HG02938 (cell line): ENCODE data around the gene NOM1.

Experiments used
- ATAC-seq: cut with Tn5 transposase; IDR thresholded peaks from one replicate; pipeline ENCODE4 v1.9.1; 2021; ENCODE audit warnings: mild to moderate bottlenecking, moderate library complexity; ENCODE audit not compliant: unreplicated experiment

NOM1 gene

DNA sequence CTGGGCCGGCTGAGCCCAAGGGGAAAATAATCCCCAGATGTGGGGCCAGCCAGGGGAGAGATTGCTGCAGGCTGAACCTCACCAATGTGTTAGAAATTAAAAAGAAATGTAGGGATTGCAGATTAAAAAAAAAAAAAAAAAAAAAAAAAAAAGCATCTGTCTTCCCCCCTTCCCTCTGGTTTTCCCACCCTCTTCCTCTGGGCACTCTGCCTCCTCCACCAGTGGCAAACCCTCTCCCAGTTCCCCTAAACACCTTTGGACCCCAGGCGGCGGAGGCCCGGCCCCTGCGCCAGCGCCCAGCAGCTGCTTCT lies 53.9 kb downstream of the NOM1 start:
- ATAC-seq, result no peak

GRCh38 chr7:157003756-157004520 lies 54.4 kb downstream of the NOM1 start:
- no peak for ATAC-seq

- no peak for ATAC-seq
These were observed 55.3 kb downstream of the NOM1 start for GRCh38 chr7:157004521-157005455.

DNA sequence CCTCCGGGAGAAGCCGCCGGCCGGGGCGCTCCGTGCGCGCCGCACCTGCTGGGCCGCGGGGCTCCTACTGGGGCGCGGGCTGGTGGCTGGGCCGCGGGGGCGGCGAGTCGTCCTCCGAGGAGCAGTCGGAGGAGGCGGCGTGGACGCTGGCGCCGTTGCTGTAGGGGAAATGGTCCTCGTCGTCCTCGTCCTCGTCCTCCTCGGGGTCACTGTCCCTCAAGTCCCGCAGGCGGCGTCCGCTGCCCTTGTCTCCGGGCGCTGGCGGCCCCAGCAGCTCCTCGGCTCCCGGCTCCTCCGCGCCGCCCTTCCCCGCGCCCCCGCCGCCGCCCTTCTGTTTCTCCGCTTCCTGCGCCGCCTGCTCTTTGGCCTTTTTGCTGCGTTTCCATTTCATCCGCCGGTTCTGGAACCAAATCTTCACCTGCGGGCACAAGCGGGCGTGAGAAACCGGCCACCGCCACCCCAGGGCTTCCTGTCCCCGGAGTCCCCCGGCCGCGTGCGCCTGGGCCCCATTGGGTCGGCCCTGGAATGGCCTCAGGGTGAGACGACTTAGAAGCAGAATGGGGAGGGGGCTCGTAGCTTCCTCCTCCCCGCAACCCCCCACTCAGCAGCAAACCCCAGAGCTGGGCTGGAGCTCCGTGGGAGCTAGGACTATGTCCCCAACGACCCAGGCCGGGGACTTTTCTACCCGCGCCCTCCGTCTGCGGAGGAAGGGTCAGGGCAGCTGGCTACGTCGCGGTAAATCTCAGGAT lies 56.1 kb downstream of the NOM1 start:
- no peak for ATAC-seq

DNA sequence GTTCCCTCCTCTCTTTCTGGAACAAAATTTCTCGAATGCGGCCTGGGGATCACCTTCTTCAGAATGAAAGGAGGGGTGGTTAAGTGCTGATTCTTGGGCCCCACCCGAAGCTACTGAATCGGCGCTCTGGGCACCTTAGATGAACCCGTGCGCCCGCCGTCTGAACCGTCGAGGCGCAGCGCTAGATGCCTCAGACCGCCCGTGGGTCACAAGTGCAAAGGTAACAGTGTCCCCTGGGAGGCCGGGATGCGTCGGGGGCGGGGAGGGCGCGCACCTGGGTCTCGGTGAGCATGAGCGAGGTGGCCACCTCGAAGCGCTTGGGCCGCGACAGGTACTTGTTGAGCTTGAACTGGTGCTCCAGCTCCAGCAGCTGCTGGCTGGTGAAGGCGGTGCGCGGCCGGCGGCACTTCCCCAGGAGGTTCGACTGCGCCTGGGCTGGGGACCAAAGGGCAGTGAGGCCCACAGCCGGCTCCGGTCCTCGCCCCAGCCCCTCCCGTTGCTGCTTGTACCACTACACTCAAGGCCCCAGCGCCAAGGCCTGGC lies 56.8 kb downstream of the NOM1 start:
- ATAC-seq, result no peak

DNA sequence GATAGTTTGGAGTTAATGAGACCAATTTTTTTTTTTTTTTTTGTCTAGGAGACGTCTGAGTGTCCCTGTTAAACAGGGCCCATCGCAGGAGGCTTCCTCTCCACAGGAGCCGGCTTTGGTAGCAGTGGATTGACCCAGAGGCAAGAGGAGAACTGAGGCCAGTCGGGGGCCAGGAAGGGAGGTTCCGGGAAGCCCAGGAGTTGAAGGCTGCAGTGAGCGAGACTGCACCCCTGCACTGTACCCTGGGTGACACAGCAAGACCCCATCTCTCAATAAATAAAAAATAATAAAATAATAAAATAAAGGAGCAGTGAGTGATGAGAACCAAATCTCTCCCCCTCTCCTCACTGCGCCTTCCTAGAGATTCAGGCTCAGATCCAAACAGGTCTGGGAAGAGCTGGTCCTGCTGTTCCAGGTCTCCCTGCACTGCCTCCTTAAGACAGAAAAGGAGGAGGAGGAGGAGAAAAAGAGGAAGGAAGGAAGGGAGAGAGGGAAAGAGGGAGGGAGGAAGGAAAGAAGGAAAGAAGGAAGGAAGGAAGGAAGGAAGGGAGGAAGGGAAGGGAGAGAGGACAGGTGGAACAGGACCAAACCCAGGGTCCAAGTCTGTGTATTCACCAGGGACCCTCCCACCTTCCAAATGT lies 57.4 kb downstream of the NOM1 start:
- ATAC-seq, result no peak

- no peak for ATAC-seq
These were observed 58.1 kb downstream of the NOM1 start for GRCh38 chr7:157007470-157008066.

DNA sequence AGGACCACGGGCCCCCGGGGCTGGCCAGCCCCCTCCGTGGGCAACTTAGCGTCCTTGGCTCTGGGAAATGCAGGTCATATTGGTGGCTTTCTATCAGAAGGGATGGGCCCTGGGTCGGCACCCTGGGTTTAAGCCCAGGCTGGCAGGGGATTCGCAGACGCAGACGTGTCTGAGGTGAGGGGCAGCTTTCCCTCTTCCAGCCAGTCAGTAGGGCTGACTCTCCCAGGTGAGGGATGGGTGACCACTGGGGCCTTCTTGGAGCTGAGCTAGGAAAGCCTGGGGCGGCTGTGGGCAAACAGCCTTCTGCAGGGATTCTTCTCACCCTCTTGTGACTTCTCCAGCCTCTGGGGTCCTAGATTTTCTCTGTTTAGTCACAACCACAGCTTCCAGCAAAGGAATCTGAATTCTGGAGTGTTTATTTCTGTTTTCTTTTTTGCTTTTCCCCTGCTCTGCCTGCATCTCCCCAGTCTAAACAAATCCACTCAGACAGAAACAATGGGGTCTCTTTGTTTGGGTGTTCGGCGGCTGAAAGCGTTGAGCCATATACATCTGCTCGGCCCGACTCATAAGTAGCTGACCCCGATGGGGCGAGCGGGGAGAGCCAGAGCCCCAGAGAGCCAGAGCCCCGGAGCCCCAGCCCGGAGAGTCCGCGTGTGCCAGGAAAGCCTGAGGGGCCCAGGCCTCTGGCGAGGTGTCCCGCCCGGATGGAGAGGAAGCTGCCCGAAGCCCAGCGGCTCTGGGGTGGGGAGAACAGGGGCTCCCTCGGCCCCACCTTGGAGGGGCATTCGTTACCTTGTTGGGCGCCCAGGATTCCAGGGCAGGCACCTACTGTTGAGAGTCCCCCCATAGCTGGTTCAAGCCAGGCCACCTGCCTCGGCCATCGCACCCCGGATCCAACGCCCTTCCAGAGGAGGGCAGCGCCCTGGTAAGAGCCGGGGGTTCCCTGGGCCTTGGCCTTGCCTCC lies 59.0 kb downstream of the NOM1 start:
- ATAC-seq, result peak; percentile 7

- peak; percentile 38 for ATAC-seq
These were observed 59.8 kb downstream of the NOM1 start for GRCh38 chr7:157009170-157009777.

DNA sequence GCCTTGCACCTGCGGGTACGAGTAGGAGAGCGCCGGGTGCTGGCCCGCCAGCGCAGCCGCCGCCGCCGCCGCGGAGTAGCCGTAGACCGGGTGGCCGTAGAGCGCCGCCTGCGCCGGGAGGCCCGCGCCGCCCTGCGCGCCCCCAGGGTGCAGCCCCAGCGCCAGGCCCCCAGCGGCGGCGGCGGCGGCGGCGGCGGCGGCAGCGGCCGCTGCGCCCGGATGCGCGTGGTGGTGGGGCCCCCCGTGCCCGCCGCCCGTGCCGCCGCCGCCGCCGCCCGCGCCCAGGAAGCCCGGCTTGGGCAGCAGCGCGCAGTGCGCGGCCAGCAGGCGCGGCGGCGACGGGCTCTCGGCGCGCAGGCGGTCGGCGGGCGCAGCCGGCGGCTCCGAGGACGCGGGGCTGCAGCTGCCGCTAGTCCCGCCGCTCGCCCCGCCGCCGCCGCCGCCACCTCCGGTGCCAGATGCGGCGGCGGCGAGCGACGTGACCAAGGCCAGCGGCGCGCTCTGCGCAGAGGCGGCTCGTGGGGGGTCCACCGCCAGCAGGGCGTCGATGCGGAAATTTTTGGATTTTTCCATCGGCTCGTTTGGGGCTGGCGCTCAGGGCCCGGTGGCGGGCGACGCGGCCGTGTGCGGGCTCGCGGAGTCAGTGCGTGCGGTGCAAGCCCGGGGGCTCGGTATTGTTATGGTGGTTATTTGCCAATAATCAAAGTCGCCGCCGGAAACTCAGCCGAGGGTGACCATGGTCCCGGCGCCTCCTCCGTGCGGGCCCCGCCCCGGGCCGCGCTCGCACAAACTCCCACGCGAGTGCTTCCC lies 60.5 kb downstream of the NOM1 start:
- peak; percentile 33 for ATAC-seq

GRCh38 chr7:157010588-157011332 lies 61.2 kb downstream of the NOM1 start, which contains the start of gene MNX1:
Gene MNX1, minus strand, starts transcription at chr7:157010663. Its CDS starts 313 bp downstream, at chr7:157010350.
- peak; percentile 54 for ATAC-seq

- no peak for ATAC-seq
These were observed 62.0 kb downstream of the NOM1 start for GRCh38 chr7:157011333-157012112.

GRCh38 chr7:157012113-157012547 lies 62.6 kb downstream of the NOM1 start:
- no peak for ATAC-seq

GRCh38 chr7:157013101-157013500 lies 63.6 kb downstream of the NOM1 start:
- ATAC-seq, result no peak

DNA sequence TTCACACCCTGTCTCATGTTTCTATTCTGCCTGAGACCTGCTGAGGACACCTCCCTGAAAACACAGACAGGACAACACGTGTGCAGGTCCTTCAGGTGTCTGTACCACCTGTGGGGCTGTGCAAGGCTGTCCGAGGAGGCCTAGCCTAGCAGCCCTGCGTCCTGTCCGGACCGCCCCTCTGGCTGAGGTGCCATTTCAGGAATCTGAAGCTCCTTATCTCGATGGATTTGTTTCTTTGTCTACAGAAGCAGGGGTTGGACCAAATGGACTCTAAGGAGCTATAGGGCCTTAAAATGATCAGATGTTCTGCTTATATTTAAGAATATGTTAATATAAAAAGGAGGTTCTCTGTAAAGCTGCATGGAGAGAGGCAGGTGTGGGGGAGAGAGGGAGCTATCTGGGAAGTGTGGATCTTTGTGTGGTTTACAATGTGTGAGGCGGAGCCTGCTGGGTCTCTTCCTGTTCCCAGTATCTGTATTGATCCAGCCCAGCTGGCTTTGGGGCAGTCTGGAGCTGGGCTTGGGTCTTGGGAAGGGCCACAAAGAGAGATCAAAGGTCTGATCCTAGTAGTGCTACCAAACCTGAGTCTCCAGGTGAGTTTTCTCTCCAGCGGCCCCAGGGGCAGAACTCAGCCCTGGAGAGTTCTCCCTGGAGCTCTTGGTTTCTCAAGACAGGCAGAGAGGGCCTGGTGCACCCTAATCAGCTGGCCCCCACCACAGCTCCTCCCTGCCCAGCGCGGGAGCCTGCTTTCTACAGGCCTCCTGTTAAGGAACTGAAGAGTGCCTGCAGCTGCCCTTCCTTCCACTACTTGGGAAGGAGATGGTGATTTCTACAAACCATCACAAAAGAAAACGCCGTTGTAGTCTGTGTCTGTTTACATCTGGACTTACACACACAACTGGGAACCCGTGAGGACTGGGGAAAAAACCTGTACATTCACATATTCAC lies 64.4 kb downstream of the NOM1 start:
- ATAC-seq, result no peak
